ENCODE data around the gene THSD4.

The THSD4 gene

DNA sequence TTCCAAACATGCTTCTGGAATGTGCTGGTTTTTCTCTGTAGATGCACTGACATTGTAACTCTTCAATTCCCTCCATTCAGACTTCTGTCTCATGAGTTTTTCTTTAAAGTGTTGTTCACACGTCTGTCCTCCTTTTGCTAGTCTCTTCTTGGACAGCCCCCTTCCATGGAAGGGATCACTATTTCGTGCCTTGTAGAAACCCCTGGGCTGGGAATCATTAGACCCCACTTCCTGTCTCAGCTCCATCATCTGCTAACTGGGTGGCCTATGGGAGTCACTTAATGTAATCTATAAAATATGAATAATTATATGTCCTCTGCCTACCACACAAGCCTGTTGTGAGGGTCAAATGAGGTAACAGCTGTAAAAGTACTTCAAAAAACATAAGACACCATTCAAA lies 110.6 kb downstream of the THSD4 start:
- DNase-seq (ENCODE audit: low read depth), result no peak

GRCh38 chr15:71226536-71227455 lies 111.5 kb downstream of the THSD4 start:
- no peak for DNase-seq (ENCODE audit: low read depth)

GRCh38 chr15:71228403-71228802 lies 113.1 kb downstream of the THSD4 start:
- no peak for DNase-seq (ENCODE audit: low read depth)

GRCh38 chr15:71230303-71230702 lies 115.0 kb downstream of the THSD4 start:
- DNase-seq (ENCODE audit: low read depth), result no peak

DNA sequence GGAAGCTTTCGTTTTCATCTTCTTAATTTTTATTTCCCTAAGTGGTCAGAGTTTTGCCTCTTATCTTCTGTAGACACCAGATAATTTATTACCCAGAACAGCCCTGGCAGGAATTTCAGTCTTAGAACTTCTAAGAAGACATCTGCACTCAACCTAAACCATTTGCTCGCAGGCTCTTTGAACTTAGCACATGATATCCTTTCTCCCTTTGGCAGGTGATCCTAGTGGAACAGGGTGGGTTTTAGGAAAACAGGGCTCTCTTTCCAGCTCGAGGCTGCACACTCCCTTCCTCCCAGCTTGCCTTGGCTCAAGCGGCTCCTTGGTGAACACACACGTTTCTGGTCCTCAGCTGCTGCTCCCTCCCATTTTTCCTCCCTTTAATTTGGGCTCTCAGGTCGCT lies 116.5 kb downstream of the THSD4 start:
- DNase-seq (ENCODE audit: low read depth), result no peak

DNA sequence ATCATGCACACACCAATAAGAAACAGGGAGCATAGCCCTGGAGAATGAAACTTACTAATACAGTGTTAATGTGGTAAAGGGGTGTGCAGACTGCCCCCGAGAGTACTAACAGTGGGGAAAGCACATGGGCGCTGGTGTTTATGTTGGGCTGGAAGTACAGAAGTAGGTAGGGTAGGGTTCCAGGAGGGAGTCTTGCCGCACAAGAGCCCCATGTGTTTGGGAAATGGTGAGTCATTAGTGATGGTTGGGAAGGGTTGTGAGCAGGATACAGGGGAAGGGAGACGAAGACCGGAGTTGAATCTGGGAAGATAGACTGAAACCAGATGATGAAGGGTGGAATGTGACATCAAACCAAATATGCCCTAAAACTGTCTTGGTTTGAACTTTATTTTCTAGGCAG lies 117.1 kb downstream of the THSD4 start:
- no peak for DNase-seq (ENCODE audit: low read depth)

GRCh38 chr15:71237456-71238188 lies 122.4 kb downstream of the THSD4 start:
- DNase-seq (ENCODE audit: low read depth), result no peak

DNA sequence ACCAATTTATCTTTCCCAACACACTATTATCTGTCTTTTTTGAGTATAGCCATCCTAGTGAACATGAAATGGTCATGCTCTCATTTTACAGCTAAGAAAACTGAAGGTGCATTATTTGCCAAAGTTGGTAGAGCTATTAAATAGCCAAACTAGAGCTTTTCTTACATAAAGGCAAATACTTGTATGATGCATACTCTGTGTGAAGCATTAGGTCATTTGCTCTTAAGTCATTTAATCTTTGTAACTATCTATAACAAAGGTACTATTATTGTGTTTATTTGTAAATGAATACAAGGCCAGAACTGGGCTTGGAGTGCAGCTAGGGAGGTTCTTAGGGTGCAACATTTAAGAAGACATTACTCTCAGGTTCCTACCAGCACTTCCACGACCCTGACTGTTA lies 123.7 kb downstream of the THSD4 start:
- DNase-seq (ENCODE audit: low read depth), result no peak

DNA sequence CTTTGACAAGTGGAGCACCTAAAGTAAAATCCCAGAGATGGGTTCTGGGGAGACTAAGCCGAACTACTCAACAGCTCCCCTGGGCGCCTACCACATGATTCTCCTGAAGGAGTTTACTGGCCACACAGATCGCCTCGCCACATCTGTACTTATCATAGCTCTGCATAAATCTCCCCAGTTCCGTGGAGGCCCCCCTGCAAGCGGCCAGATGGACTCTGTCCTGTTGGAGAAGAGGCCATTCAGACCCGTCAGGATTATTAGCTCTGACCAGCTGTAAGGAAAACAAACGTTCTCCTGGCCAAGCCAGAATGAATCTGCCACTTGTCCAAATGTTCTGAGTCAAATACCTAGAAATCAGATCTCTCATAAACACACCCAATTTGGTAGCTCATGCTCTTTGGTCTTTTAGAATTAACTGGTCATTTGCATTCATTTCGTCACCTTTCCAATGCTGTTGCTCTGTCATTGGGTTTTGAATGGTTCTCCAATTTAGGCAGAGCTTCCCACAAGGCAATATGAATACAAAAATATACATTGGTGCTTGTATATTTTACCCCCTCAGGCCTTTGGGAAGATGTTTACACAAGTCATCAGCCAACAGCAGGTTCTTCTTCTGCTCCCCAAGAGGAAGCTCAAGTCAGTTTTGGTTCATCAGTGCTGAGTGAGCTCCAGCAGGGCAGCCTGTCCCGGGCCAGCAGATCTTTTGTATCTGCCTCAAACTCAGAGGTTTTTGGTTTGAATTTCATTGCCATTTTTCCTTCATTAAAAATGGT lies 124.5 kb downstream of the THSD4 start:
- no peak for DNase-seq (ENCODE audit: low read depth)

GRCh38 chr15:71242292-71242691 lies 127.0 kb downstream of the THSD4 start:
- no peak for DNase-seq (ENCODE audit: low read depth)

GRCh38 chr15:71244250-71244649 lies 129.0 kb downstream of the THSD4 start:
- DNase-seq (ENCODE audit: low read depth), result no peak

DNA sequence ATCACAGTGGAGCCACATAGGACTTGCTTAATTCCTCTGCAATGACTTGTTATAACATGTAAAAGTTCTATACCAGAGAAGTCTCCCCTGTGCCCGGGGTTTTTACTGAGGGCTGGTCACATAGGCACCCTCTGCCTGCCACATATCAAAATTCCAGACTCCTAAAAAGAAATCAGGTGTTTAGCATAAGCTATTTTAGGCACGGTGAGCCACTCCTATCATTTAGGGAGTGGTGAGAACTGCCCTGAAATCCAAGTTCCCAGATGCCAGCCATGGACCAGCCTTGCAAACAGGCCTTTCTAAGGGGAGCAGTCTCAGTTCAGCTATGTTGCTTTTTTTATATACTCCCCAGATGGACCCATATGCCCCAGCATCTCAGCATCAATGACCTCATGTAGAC lies 130.3 kb downstream of the THSD4 start:
- no peak for DNase-seq (ENCODE audit: low read depth)

DNA sequence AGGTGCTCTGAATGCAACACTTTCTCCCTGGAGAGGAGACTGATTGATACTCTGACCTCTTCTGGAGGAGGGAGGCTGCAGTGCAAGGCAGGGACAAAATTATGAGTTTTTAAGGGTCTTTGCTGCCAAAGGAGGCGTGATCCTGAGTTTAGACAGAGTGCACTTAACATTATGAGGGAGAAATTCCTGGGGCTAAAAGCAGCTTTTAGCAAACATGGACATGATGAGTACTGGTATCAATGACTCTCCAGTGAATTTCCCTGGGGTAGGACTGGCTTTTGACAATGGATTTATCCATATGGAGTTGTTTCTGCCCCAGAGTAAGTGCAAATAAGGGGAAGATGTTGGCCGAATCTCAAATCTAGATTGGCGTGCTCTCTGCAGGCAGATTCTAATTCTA lies 133.1 kb downstream of the THSD4 start:
- no peak for DNase-seq (ENCODE audit: low read depth)

GRCh38 chr15:71249986-71250385 lies 134.7 kb downstream of the THSD4 start:
- no peak for DNase-seq (ENCODE audit: low read depth)

DNA sequence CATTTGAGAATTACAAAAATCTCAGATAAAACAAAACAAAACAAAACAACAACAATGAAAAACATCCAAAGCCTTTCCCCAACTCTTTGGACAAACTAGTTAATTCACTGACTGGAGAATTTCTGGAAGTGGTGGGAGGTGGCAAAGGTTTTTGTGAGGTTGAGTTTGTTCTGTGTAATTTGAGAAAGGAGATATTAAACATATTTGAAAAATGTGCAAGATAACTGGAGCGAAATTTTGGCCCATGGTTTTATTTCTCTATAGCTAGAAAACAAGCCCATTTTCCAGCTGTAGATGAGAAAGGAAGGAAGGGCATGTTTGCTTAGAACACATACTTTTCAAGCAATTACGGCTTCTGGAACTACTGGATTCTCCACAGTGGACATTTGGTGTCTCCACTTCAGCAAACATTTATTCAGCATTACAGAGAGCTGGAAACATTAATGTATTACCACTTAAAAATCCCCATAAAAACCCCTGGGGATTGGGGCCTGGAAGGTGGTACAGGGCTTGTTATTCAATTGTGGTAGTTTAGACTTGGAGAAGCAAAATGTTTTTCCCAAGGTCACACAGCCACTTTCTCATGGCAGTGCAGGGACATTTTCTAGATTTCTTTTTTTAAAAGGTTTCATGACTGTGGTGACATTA lies 135.8 kb downstream of the THSD4 start:
- DNase-seq (ENCODE audit: low read depth), result no peak

DNA sequence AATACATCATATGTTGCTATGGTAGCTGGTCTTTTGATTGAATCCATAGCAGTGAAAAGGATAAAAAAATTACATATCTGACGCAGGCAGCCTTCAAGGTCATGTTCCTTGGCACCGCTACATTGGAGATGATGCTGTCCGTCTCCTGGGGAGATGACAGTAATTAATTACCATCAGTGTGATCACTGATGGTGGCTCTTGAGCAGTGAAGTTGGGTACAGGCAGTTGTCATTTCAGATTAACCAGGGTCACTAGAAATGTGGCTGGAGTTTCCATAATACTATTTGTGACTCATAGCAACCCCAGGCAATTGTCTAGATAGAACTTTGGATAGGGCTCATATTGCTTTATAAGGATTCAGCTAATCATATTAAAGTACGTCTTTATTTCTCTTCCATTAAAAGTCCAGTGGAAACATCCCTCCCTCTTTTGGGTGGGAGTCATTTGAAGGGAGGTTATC lies 136.3 kb downstream of the THSD4 start:
- no peak for DNase-seq (ENCODE audit: low read depth)

- DNase-seq (ENCODE audit: low read depth), result no peak
These were observed 136.9 kb downstream of the THSD4 start for GRCh38 chr15:71252044-71252739.

DNA sequence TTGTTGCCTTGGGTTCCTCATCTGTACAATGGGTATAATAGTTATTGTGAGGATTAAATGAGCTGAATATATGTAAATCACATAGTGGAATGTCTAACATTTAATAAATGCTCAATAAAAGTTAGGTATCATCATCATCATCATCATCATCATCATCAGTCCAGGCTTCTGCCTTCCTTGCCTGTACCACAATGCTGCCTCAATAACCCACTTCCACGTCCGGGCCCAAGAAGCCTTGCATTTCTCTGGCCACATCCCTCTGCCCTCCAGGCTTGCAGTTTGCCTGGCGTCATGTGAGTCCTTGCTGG lies 137.4 kb downstream of the THSD4 start:
- no peak for DNase-seq (ENCODE audit: low read depth)

DNA sequence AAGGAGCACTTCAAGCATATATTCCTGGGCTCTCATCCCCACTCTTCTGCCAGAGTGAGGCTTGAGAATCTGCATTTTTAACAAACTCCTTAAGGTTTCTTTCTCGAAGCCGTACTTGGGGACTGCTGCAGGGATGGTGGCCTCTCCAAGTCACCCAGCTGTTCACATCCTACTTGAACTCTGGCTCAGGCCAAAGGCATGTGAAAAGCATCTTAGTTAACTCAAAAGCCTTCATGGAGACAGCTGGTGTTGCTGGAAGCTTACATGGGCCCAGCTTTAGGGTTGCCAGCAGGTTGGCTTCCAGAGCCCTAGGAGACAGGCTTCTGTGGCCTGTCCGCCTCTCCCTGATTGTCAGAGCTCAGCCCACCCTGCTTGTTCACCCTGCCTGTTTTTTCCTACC lies 139.2 kb downstream of the THSD4 start:
- no peak for DNase-seq (ENCODE audit: low read depth)

- no peak for DNase-seq (ENCODE audit: low read depth)
These were observed 141.8 kb downstream of the THSD4 start for GRCh38 chr15:71256934-71257664.

DNA sequence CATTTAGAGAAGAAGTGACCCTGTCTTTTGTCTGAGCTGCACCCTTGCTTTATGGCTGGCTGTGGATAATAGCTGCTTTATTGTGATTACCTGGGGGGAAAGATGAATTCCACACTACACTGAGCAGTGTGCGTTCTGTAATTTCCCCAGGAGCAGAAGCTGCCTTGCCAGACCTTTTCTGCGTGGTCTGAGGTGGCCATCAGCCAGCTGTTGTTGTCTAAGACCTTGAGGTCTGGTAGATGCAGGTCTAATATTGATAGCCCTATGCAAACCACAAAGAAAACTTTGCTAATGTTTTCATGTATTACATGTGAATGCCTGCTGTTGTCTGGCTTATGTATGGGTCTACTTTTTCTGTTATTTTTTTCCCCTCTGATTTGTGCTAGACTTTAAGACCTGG lies 144.6 kb downstream of the THSD4 start:
- DNase-seq (ENCODE audit: low read depth), result no peak
